ENCODE measurements around the gene ZNF500.

DNA sequence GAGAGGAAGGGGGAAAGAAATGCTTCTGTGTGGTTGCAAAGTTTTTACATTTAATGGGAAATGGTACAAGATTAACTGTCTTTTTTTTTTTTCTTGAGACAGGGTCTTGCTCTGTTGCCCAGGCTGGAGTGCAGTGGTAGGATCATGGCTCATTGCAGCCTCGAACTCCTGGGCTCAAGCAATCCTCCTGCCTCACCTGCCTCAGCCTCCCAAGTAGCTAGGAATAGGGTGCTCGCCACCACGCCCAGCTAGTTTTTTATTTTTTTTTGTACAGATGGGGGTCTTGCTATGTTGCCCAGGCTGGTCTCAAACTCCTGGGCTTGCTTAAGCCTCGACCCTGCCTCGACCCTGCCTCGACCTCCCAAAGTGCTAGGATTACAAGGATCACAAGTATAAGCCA lies 39.3 kb upstream of the ZNF500 start:
- TF ChIP-seq, protein P1, sequence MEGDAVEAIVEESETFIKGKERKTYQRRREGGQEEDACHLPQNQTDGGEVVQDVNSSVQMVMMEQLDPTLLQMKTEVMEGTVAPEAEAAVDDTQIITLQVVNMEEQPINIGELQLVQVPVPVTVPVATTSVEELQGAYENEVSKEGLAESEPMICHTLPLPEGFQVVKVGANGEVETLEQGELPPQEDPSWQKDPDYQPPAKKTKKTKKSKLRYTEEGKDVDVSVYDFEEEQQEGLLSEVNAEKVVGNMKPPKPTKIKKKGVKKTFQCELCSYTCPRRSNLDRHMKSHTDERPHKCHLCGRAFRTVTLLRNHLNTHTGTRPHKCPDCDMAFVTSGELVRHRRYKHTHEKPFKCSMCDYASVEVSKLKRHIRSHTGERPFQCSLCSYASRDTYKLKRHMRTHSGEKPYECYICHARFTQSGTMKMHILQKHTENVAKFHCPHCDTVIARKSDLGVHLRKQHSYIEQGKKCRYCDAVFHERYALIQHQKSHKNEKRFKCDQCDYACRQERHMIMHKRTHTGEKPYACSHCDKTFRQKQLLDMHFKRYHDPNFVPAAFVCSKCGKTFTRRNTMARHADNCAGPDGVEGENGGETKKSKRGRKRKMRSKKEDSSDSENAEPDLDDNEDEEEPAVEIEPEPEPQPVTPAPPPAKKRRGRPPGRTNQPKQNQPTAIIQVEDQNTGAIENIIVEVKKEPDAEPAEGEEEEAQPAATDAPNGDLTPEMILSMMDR (IDR thresholded peaks at IDR 0.05; ENCODE audit: insufficient read depth, low read length, poor library complexity, severe bottlenecking) = no peak
- TF ChIP-seq EZH2phosphoT487 (conservative IDR thresholded peaks at IDR 0.05; ENCODE audit: low read length) = no peak

Measured in SU-DHL-6 (cell line).